ENCODE results near the gene KCNJ6.

GRCh38 chr21:37592496-37592895 lies 323.8 kb downstream of the KCNJ6 start:
- TF ChIP-seq POLR2A (IDR thresholded peaks at IDR 0.05; ENCODE audit: low read depth, low read length) (no peak), POU2F2 (IDR thresholded peaks at IDR 0.05; ENCODE audit: low read depth, low read length) (no peak), TAF1 (IDR thresholded peaks at IDR 0.05; ENCODE audit: low read depth, low read length) (no peak), POLR2AphosphoS5 (IDR thresholded peaks at IDR 0.05; ENCODE audit: low read depth, low read length) (no peak), SPI1 (IDR thresholded peaks at IDR 0.05; ENCODE audit: low read depth, low read length) (no peak), PAX5 (IDR thresholded peaks at IDR 0.05; ENCODE audit: insufficient read depth, low read length, severe bottlenecking) (no peak)

Measured in GM12891 (cell line).